Activated naive CD4-positive, alpha-beta T cell treated with Interleukin-2 at 50 U/mL for 16 hours (primary cell): ENCODE results near the gene VWA5A.
"Not testable (repeated sequence)": the region's sequence is repeated elsewhere in the genome, so short reads cannot be mapped to it uniquely, and the experiment has no call there.

ENCODE experiments used
- DNase-seq: peaks from one replicate; pipeline ENCODE4 v3.0.0-alpha.2; 2020

Gene VWA5A

DNA sequence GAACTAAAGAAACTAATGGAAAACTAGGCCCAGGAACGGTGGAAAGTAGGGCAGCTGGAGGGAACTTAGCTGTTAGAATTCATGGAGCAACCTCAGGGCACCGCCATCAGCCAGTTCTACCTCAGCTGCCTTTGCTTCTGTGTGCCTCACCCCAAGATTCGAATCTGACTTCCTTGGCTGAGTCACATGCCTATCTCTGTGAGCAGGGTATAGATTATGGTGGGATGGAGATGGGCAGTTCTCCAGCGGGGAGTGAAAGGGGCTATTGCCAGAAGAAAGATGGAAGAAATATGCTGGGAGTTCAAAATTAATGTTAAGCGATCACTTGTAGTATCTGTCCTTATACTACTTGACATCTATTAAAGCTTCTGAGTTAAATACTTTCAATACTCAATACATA is 18.9 kb upstream of the VWA5A start:
- DNase-seq: no peak

DNA sequence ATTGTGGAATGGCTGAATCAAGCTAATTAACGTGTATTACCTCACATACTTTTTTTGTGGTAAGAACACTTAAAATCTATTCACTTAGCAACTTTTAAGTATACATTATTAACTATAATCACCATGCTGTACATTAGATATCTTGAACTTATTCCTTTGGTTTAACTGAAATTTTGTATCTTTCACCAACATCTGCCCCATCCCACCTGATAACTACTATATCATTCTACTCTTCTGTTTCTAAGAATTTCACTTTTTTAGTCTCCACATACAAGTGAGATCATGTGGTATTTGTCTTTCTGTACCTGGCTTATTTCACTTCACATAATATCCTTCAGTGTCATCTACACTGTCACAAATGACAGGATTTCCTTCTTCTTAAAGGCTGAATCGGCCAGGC is 17.1 kb upstream of the VWA5A start:
- DNase-seq: no peak

DNA sequence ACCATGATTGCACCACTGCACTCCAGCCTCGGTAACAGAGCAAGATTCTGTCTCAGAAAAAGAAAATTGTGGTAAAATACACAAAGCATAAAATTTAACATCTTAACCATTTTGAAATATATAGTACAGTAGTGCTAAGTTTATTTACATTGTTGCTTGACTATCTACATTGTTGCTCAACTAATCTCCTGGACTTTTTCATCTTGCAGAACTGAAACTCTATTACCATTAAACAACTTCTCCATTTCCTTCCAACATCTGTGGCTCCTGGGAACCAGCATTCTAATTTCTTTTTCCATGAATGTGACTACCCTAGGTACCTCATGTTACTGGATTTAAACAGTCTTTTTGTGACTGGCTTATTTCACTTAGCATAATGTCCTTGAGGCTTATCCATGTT is 13.5 kb upstream of the VWA5A start:
- no peak for DNase-seq

GRCh38 chr11:124108156-124108555 is 7.1 kb upstream of the VWA5A start:
- DNase-seq: no peak

DNA sequence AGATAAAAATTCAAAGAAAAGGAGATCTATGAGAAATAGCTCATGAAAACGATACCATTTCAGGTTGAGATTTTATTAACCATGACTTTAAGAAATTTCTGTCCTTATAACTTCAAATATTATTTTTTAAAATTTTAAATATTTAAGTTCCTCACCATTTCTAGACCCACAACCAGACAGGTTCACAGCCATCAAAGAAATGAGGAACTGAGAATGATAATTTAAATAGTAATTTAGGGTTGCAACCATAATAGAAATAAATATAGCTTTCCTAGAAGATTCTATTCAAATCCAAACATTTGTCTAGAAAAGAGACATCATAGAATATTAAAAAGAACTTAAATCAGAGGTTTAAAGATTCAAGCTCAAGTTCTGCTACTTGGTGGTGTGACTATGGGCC is 5.9 kb upstream of the VWA5A start:
- DNase-seq: no peak

- no peak for DNase-seq
Measured at GRCh38 chr11:124110201-124110600, 5.0 kb upstream of the VWA5A start.

DNA sequence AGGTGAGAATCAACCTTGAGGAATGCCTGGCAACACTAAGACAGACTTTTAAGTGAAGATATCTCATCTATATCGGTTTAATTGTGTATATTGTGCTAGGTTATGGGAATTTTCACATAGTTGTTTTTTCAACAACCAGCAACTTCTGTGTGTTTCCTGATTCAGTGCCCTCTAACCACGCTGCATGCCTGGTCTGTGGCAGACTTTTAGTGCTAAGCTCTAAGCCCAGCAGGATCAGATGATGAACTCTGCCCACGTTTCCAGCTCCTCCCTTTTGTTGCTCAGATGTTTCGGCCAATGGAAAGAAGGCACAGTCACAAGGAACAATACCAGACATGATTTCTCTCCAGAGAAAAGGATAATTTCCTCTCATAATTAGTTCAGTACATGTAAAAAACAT is 1.4 kb upstream of the VWA5A start:
- DNase-seq: no peak

- no peak for DNase-seq
Measured at GRCh38 chr11:124115782-124116616, 749 bp downstream of the VWA5A start.

DNA sequence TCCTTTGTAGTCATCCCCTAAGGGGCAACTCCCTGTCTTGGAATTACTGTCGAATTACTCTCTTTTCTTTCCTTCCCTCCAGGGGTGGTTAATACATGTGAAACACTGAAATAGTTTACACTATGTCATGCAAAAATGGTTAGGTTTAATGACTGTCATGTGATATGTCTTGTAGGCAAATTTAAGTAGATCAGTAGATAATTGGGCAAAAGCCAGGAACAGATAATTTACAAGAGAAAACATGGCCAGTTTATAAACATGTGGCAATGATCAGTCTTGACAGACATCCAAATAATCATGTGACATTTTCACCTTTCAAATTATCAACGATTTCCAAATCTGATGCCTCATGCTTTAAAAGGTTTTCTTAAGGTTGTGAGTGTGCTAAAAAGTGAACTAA is 3.9 kb downstream of the VWA5A start:
- DNase-seq: no peak

DNA sequence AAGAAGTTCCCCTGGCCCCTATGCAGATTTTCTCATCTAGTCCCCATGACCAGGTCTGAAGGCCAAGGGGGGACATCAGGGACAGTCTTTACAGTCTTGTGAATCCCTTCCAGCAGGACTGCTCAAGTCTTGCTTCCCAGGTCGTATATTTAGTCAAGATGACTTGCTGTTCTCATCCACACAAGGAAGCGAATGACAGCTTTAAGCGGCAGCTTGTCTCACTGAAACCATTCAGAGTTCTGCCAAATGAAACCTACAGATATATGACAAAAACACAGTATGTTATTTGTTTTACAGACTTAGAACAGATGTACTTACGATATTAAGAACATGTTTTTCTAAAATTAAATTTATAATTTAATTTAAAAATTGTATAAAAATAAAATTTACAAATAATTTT is 5.6 kb downstream of the VWA5A start:
- DNase-seq: no peak

DNA sequence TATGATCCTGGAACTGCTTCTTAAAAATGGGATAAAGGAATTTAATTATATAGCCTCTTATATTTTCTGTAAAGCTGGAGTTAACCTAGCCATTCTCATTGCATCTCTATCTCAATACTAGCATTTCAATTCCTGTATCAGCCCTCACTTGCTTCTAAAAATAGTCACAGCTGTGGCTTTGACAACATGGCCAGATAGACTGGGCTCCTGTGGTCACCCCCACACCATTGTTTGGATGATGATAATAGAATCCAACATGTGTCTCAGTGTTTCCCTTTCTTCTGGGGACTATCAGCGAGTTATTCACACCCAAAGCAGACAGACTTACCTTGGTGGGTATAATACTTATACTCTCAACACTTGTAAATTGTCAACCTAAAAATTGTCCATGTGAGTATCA is 6.9 kb downstream of the VWA5A start:
- no peak for DNase-seq

DNA sequence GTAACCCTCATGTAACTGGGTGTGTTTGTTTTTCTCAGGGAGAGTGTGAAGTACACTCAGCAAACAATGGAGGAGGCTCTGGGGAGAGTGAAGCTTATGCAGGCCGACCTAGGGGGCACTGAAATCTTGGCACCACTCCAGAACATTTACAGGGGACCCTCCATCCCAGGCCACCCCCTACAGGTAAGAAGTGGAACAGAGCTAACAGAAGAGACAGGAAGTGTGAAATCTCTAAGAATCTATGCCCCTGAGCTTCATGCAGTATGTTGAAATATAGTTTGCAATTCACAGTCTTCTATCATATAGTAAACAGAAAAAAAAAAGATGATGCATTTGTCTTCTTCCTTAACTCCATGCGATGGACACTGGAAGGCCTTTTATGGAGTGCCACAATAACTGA is 8.4 kb downstream of the VWA5A start:
- no peak for DNase-seq

- not testable (repeated sequence) for DNase-seq
Measured at GRCh38 chr11:124127134-124127533, 11.9 kb downstream of the VWA5A start.

DNA sequence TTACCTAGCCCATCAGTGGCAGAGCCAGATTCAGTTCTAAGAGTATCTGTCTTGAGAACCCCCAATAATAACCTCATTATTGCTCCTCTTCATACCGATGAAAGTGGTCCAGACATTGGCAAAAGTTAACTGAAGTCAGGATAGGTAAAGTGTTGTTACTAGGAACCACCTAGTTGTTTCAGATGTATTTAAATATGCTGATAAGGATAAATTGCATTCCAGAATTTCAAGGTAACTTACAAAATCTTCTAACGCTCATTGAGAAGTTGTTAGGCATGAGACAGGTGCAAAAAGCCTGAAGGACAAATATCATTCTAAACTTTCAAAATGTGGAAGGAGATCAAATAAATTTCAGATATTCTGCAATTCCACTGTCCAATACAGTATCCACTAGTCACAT is 27.8 kb downstream of the VWA5A start:
- no peak for DNase-seq

GRCh38 chr11:124147951-124148350 is 32.7 kb downstream of the VWA5A start:
- DNase-seq: no peak

GRCh38 chr11:124150684-124151083 is 35.4 kb downstream of the VWA5A start:
- no peak for DNase-seq

DNA sequence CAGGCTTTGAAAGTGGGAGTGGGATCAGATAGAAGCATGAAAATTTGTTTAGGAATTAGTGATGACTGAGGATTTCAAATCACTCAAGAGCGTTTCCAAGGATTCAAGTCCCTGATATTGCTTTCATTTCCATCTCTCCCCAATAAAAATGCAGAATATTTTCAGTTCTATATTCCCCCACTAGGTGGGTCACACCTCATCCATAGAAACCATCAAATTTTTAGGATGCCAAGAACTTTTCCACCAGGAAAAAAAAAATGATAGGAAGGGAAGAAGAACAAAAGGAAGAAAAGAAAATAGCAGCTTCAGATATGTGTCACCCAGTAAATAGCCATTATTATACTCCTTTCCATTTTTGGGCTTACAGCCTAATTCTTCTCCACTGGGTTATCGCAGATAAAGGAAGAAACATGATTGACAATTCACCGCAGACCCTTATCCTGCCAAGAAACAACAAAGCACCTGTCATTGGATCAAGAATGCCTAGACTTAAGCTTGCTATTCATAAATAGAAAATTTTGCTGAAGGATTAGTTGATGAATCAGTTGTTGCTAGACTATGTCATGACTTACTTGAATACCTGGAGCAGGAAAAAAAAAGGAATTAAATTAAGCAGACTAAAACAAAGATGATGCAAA is 37.6 kb downstream of the VWA5A start:
- no peak for DNase-seq

GRCh38 chr11:124153821-124154220 is 38.6 kb downstream of the VWA5A start:
- DNase-seq: no peak

DNA sequence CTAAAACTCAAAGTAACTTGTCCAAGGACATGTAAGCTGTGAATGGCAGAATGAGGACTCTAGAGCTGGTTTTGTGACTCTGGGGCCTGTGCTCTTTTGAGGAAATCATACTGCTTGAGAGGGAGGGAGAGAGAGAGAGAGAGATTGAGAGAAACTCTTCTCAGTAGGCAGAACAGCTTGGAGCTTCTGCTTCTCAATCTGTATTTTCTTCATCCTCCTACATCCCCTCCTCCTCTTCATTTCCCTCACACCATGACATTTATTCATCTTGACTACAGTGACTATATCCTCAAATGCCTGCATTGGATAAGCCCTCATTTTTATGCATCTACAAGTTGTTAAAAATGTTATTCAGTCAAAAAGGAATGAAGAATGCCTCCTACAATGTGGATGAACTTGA is 44.2 kb downstream of the VWA5A start:
- DNase-seq: no peak

DNA sequence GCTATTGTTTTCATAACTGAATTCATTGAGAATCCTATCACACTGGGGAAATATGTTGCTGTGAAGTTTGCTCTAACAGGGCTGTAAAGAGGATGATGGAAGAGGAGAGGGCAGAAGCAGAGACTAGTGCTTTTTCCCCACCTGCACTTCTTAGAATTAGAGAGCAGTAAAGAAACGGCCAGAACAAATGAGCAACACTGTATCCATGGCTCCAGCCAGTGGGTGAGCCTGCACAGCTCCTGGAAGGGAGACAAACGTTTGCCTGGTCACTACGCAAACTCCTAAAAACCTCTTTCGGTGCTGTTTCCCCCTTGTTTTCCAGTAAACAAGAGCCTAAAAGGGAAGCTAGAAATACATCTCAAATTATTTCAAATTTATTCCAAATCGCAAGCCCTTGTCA is 45.7 kb downstream of the VWA5A start:
- no peak for DNase-seq

DNA sequence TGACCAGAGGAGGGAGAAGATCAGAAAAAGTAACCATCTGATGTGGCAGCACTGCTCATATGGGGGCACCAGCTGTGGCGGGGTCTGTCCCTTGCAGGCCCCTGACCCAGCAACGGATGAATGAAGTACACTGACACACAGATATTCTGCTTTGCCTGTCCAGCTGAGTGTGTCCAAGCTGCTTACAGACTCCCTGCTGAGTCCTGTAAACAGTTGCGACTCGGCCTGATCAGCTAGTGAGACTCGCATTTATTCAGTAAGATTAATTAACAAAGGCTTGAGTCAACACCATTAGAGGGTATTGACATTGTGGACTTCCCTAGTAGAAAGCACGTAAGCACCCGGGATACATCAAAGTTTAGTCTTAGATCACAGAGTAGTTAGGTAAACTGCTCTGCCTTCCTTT is 52.6 kb downstream of the VWA5A start:
- no peak for DNase-seq

- no peak for DNase-seq
Measured at GRCh38 chr11:124168796-124169195, 53.5 kb downstream of the VWA5A start.

GRCh38 chr11:124170315-124170714 is 55.1 kb downstream of the VWA5A start:
- not testable (repeated sequence) for DNase-seq

DNA sequence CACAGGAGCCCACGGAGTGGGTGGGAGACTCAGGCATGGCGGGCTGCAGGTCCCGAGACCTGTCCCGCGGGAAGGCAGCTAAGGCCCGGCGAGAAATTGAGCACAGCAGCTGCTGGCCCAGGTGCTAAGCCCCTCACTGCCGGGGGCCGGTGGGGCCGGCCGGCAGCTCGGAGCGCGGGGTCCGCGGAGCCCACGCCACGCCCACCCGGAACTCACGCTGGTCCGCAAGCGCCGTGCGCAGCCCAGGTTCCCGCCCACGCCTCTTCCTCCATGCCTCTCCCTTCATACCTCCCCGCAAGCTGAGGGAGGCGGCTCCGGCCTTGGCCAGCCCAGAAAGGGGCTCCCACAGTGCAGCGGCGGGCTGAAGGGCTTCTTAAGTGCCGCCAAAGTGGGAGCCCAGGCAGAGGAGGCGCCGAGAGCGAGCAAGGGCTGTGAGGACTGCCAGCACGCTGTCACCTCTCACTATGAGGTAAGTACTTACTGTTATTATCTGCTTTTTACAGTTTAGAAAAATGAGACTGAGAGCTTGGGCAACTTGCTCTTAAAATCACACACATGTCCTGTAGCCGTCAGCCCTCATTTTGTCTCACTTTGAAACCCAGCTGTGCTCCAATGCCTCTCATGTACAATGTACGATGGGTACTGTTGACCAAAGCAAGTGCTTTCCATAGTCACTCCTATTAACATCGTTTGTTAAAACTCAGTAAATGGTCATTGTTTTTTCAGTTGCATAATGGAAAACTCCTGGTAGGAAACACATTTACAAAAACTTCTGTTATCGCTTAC is 55.7 kb downstream of the VWA5A start:
- DNase-seq: no peak
